ENCODE data around the gene PPP1R3C.

PPP1R3C gene

GRCh38 chr10:91653219-91653870 is 20.5 kb upstream of the PPP1R3C start:
- no peak overlapping the region for H3K9ac ChIP-seq (ENCODE audit: low read depth, low read length)
- H3K79me2 ChIP-seq (ENCODE audit: insufficient read depth, low read length) = no peaks in the 10 kb centered on the region
- H4K20me1 ChIP-seq (ENCODE audit: insufficient read depth, low read length) = no peaks in the 10 kb centered on the region
- TF ChIP-seq CTCF (IDR thresholded peaks at IDR 0.05; ENCODE audit: borderline replicate concordance, extremely low read depth, low read length, poor library complexity, severe bottlenecking) = no peak
- TF ChIP-seq EZH2 (IDR thresholded peaks at IDR 0.05; ENCODE audit: borderline replicate concordance, low read depth, low read length, severe bottlenecking) = no peak
- H3K4me3 ChIP-seq (ENCODE audit: low read depth in 1 of 2, low read length in 2 of 2) = no peak overlapping the region
- no peak overlapping the region for H3K27ac ChIP-seq (ENCODE audit: low read length)
- H3K9me3 ChIP-seq (ENCODE audit: insufficient read depth, low read length, severe bottlenecking) = no peaks in the 10 kb centered on the region
- H3K4me2 ChIP-seq (ENCODE audit: insufficient read depth, low read length) = no peak overlapping the region
- H3K36me3 ChIP-seq (ENCODE audit: insufficient read depth, low read length) = no peaks in the 10 kb centered on the region
- H2AFZ ChIP-seq (ENCODE audit: low read depth, low read length) = no peak overlapping the region
- no peak for ATAC-seq (ENCODE audit: insufficient read depth, low read depth)
- no peak for DNase-seq
- no peaks in the 10 kb centered on the region for H3K4me1 ChIP-seq (ENCODE audit: insufficient read depth, low read length)
- peaks cover 4% of the 10 kb centered on the region for H3K27me3 ChIP-seq (ENCODE audit: insufficient read depth, low read length, poor library complexity)

- H3K4me1 ChIP-seq (ENCODE audit: insufficient read depth, low read length) = no peaks in the 10 kb centered on the region
- H3K36me3 ChIP-seq (ENCODE audit: insufficient read depth, low read length) = no peaks in the 10 kb centered on the region
- H3K27me3 ChIP-seq (ENCODE audit: insufficient read depth, low read length, poor library complexity) = peaks cover 4% of the 10 kb centered on the region
- H4K20me1 ChIP-seq (ENCODE audit: insufficient read depth, low read length) = no peaks in the 10 kb centered on the region
- H3K4me2 ChIP-seq (ENCODE audit: insufficient read depth, low read length) = no peak overlapping the region
- DNase-seq (no peak), ATAC-seq (ENCODE audit: insufficient read depth, low read depth) (no peak)
- H3K9me3 ChIP-seq (ENCODE audit: insufficient read depth, low read length, severe bottlenecking) = no peaks in the 10 kb centered on the region
- no peak overlapping the region for H3K4me3 ChIP-seq (ENCODE audit: low read depth in 1 of 2, low read length in 2 of 2)
- TF ChIP-seq EZH2 (IDR thresholded peaks at IDR 0.05; ENCODE audit: borderline replicate concordance, low read depth, low read length, severe bottlenecking) (no peak), CTCF (IDR thresholded peaks at IDR 0.05; ENCODE audit: borderline replicate concordance, extremely low read depth, low read length, poor library complexity, severe bottlenecking) (no peak)
- H2AFZ ChIP-seq (ENCODE audit: low read depth, low read length) = no peak overlapping the region
- no peak overlapping the region for H3K27ac ChIP-seq (ENCODE audit: low read length)
- H3K9ac ChIP-seq (ENCODE audit: low read depth, low read length) = no peak overlapping the region
- H3K79me2 ChIP-seq (ENCODE audit: insufficient read depth, low read length) = no peaks in the 10 kb centered on the region
These were observed 19.5 kb upstream of the PPP1R3C start for GRCh38 chr10:91652364-91652763.

GRCh38 chr10:91643700-91644099 is 10.8 kb upstream of the PPP1R3C start:
- Histone ChIP-seq H3K36me3 (ENCODE audit: insufficient read depth, low read length) (no peaks in the 10 kb centered on the region), H3K4me3 (ENCODE audit: low read depth in 1 of 2, low read length in 2 of 2) (no peak overlapping the region), H4K20me1 (ENCODE audit: insufficient read depth, low read length) (no peaks in the 10 kb centered on the region), H3K9ac (ENCODE audit: low read depth, low read length) (no peak overlapping the region), H3K4me2 (ENCODE audit: insufficient read depth, low read length) (no peak overlapping the region), H3K4me1 (ENCODE audit: insufficient read depth, low read length) (no peaks in the 10 kb centered on the region), H3K27ac (ENCODE audit: low read length) (no peak overlapping the region), H3K79me2 (ENCODE audit: insufficient read depth, low read length) (no peaks in the 10 kb centered on the region), H2AFZ (ENCODE audit: low read depth, low read length) (no peak overlapping the region), H3K27me3 (ENCODE audit: insufficient read depth, low read length, poor library complexity) (peaks cover 4% of the 10 kb centered on the region), H3K9me3 (ENCODE audit: insufficient read depth, low read length, severe bottlenecking) (no peaks in the 10 kb centered on the region)
- ATAC-seq (ENCODE audit: insufficient read depth, low read depth) = no peak
- TF ChIP-seq CTCF (IDR thresholded peaks at IDR 0.05; ENCODE audit: borderline replicate concordance, extremely low read depth, low read length, poor library complexity, severe bottlenecking) (peak; percentile 39), EZH2 (IDR thresholded peaks at IDR 0.05; ENCODE audit: borderline replicate concordance, low read depth, low read length, severe bottlenecking) (no peak)
- DNase-seq = no peak
